OCI-LY7 (cell line): ENCODE data around the gene AGPAT3. TPM values are rescaled to one million over a fixed set of nuclear protein-coding genes. Genes with fewer than 3 reads are reported as not detected.

Experiments used
- BruUV-seq: library from RNA; stranded (reverse); fragments of 400-500 nt; replicated peaks from 2 replicates; lab custom pipeline; 2021; lab: Mats Ljungman, UMichigan
- CTCF ChIA-PET: fragments of 300-600 bp; sonication (Branson Sonifier 250); formaldehyde crosslinking; loops from one replicate; lab custom pipeline; 2022; ENCODE audit warnings: antibody characterized with exemption; ENCODE audit not compliant: unreplicated experiment; lab: Charles Lee
- POLR2A ChIA-PET: fragments of 300-600 bp; sonication (Branson Sonifier 250); formaldehyde crosslinking; loops from one replicate; lab custom pipeline; 2022; ENCODE audit warnings: antibody characterized with exemption; lab: Charles Lee
- DNase-seq: peaks from one replicate; pipeline ENCODE4 v3.0.0-alpha.2; 2015; ENCODE audit warnings: low spot score
- H2AFZ ChIP-seq: fragments of 200-600 bp; sonication (generic), shearing (Covaris generic); 2 replicates; pipeline ENCODE4 v1.6.1; 2014; ENCODE audit warnings: mild to moderate bottlenecking, antibody characterized with exemption, low read length, moderate library complexity
- H3K27ac ChIP-seq: fragments of 200-600 bp; sonication (generic); 2 replicates; pipeline ENCODE4 v1.5.1; 2014; ENCODE audit warnings: mixed run types, low read depth, mild to moderate bottlenecking, moderate library complexity, low read length, inconsistent platforms; ENCODE audit not compliant: poor library complexity, severe bottlenecking
- H3K36me3 ChIP-seq: fragments of 200-600 bp; sonication (generic); 2 replicates; pipeline ENCODE4 v1.6.1; 2014; ENCODE audit warnings: mild to moderate bottlenecking, antibody characterized with exemption, low read length, moderate library complexity, mixed read lengths; ENCODE audit not compliant: insufficient read depth
- H3K4me1 ChIP-seq: fragments of 200-600 bp; sonication (generic); 2 replicates; pipeline ENCODE4 v1.5.1; 2014; ENCODE audit warnings: mild to moderate bottlenecking, low read length; ENCODE audit not compliant: insufficient read depth, poor library complexity, severe bottlenecking
- H3K4me2 ChIP-seq: fragments of 200-600 bp; sonication (generic); 2 replicates; pipeline ENCODE4 v1.6.1; 2014; ENCODE audit warnings: mild to moderate bottlenecking, low read length
- H3K4me3 ChIP-seq: fragments of 200-600 bp; sonication (generic); 2 replicates; pipeline ENCODE4 v1.5.1; 2014; ENCODE audit warnings: mild to moderate bottlenecking, low read depth, low read length; ENCODE audit not compliant: poor library complexity, severe bottlenecking
- H3K79me2 ChIP-seq: fragments of 200-600 bp; sonication (generic); 2 replicates; pipeline ENCODE4 v1.6.1; 2016; ENCODE audit warnings: low read depth, mild to moderate bottlenecking, low read length, moderate library complexity, mixed read lengths; ENCODE audit not compliant: insufficient read depth
- H3K9me2 ChIP-seq: fragments of 200-600 bp; sonication (generic); 2 replicates; pipeline ENCODE4 v1.6.1; 2016; ENCODE audit warnings: mild to moderate bottlenecking, low read length, mixed read lengths; ENCODE audit not compliant: insufficient read depth
- H3K9me3 ChIP-seq: fragments of 200-600 bp; sonication (generic); 2 replicates; pipeline ENCODE4 v1.6.1; 2014; ENCODE audit warnings: mild to moderate bottlenecking, mixed run types, low read length, mixed read lengths
- H4K20me1 ChIP-seq: fragments of 200-600 bp; sonication (generic); 2 replicates; pipeline ENCODE4 v1.6.1; 2014; ENCODE audit warnings: mild to moderate bottlenecking, antibody characterized with exemption, low read length, moderate library complexity, mixed read lengths; ENCODE audit not compliant: insufficient read depth
- CTCF ChIP-seq: fragments of 200-600 bp; sonication (generic); conservative IDR thresholded peaks from 2 replicates; pipeline ENCODE4 v1.5.1; 2014; ENCODE audit warnings: mild to moderate bottlenecking, antibody characterized with exemption, low read length, moderate library complexity, mixed read lengths
- EZH2phosphoT487 ChIP-seq: fragments of 200-600 bp; sonication (generic); IDR thresholded peaks from 2 replicates; pipeline ENCODE4 v1.6.1; 2018; ENCODE audit warnings: low read depth, borderline replicate concordance, mild to moderate bottlenecking, mixed run types, antibody characterized with exemption, low read length, moderate library complexity, mixed read lengths
- intact Hi-C: fragments of 100-400 bp; cut with micrococcal nuclease; formaldehyde crosslinking; loops from one replicate; pipeline ENCODE4 v1.10.0; 2022; ENCODE audit not compliant: unreplicated experiment
- total RNA-seq, 2 experiments: library from RNA; depleted of rRNA in 1 of 2; stranded (reverse); fragments of >200 nt in 1 of 2; shearing (Covaris generic) in 1 of 2; gene quantifications; 2 replicates each; pipeline ENCODE4 v1.2.3, GENCODE V29; 2014 to 2022

The AGPAT3 gene
- total RNA-seq, 2 experiments from 2014 or later = 9.2 to 33.4 TPM

GRCh38 chr21:43979654-43980053 is 114.6 kb downstream of the AGPAT3 start:
- H3K4me2 ChIP-seq = no peak overlapping the region
- no peak overlapping the region for H2AFZ ChIP-seq
- intact Hi-C loops = no loop called here
- H3K36me3 ChIP-seq = no peaks in the 10 kb centered on the region
- no peaks in the 10 kb centered on the region for H3K4me1 ChIP-seq
- CTCF ChIA-PET = no interaction called here
- TF ChIP-seq CTCF (0 out of 2 replicates have a peak, but pooled peaks have one; percentile 43), EZH2phosphoT487 (no peak)
- POLR2A ChIA-PET = no interaction called here
- H4K20me1 ChIP-seq = no peaks in the 10 kb centered on the region
- BruUV-seq = no TSS peak
- H3K4me3 ChIP-seq = no peak overlapping the region
- DNase-seq = no peak
- no peaks in the 10 kb centered on the region for H3K9me2 ChIP-seq
- H3K27ac ChIP-seq = no peak overlapping the region
- H3K79me2 ChIP-seq = no peaks in the 10 kb centered on the region
- no peaks in the 10 kb centered on the region for H3K9me3 ChIP-seq

GRCh38 chr21:43981151-43981870 is 116.3 kb downstream of the AGPAT3 start:
- intact Hi-C loops = no loop called here
- ChIA-PET CTCF (no interaction called here), POLR2A (no interaction called here)

More at GRCh38 chr21:43981151-43981870, 116.3 kb downstream of the AGPAT3 start:
- Histone ChIP-seq H3K79me2 (no peaks in the 10 kb centered on the region), H3K27ac (no peak overlapping the region), H4K20me1 (no peaks in the 10 kb centered on the region), H3K4me2 (no peak overlapping the region), H3K4me3 (no peak overlapping the region), H2AFZ (no peak overlapping the region), H3K9me3 (no peaks in the 10 kb centered on the region), H3K4me1 (no peaks in the 10 kb centered on the region), H3K9me2 (no peaks in the 10 kb centered on the region), H3K36me3 (no peaks in the 10 kb centered on the region)
- no TSS peak for BruUV-seq
- DNase-seq = no peak
- TF ChIP-seq CTCF (no peak), EZH2phosphoT487 (no peak)
